ES-I3 (cell line): ENCODE data around the gene AHNAK.

Source experiments
- H3K36me3 ChIP-seq: 2 replicates; pipeline ENCODE4 v1.6.1; 2013; ENCODE audit warnings: mild to moderate bottlenecking, low read length, control low read depth, moderate library complexity; ENCODE audit not compliant: insufficient read depth
- H3K4me1 ChIP-seq: 2 replicates; pipeline ENCODE4 v1.6.1; 2013; ENCODE audit warnings: mild to moderate bottlenecking, control low read depth, low read length; ENCODE audit not compliant: insufficient read depth
- H3K9ac ChIP-seq: 2 replicates; pipeline ENCODE4 v1.6.1; 2013; ENCODE audit warnings: low read depth, mild to moderate bottlenecking, low read length, moderate library complexity
- H3K9me3 ChIP-seq: 2 replicates; pipeline ENCODE4 v1.6.1; 2013; ENCODE audit warnings: mild to moderate bottlenecking, low read length, moderate library complexity; ENCODE audit not compliant: control insufficient read depth, insufficient read depth

The AHNAK gene

DNA sequence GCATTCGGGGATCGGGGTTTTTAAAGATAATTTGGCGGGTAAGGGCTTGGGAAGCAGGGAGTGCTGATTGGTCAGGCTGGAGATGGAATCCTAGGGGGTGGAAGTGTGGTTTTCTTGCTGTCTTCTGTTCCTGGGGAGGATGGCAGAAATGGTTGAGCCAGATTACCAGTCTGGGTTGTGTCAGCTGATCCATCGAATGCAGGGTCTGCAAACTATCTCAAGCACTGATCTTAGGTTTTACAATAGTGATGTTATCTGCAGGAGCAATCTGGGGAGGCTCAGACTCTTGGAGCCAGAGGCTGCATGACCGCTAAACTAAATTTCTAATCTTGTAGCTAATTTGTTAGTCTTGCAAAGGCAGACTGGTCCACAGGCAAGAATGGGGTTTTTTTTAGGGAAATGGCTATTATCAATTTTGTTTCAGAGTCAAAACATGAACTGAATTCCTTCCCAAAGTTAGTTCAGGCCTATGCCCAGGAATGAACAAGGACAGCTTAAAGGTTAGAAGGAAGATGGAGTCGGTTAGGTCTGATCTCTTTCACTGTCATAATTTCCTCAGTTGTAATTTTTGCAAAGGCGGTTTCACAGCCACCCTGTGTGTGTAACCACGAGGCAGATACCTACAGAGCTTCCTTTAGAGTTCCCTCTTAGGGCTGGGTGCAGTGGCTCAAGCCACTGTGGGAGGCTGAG is 117.6 kb downstream of the AHNAK start:
- Histone ChIP-seq H3K9me3 (no peaks in the 10 kb centered on the region), H3K36me3 (no peaks in the 10 kb centered on the region), H3K4me1 (peaks cover 22% of the 10 kb centered on the region), H3K9ac (no peak overlapping the region)

- no peak overlapping the region for H3K9ac ChIP-seq
Observed at GRCh38 chr11:62427630-62428233, 118.9 kb downstream of the AHNAK start.

DNA sequence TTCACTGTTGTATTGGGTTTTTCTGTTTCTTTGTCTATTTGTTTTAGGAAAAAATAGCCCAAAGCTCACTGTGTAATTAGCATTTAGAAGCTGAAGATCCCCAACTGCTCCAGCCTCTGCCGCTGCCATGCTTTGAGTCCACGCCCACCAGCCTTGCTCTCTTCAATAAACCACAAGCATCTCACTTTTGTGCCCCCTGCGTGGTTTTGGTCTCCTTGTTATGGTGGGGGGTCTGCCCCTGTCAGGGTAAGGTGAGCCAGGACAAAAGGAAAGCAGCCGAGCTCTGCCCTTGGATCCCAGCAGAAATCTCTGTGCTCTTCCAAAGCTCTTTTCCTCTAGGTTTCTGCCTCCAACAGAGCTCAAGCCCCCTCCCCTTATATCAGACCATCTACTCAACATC is 123.6 kb downstream of the AHNAK start:
- peaks cover 10% of the 10 kb centered on the region for H3K4me1 ChIP-seq
- no peaks in the 10 kb centered on the region for H3K9me3 ChIP-seq
- no peak overlapping the region for H3K9ac ChIP-seq

More at GRCh38 chr11:62427630-62428233, 118.9 kb downstream of the AHNAK start:
- Histone ChIP-seq H3K4me1 (peaks cover 15% of the 10 kb centered on the region), H3K9me3 (no peaks in the 10 kb centered on the region), H3K36me3 (no peaks in the 10 kb centered on the region)

GRCh38 chr11:62421996-62422395 is 124.6 kb downstream of the AHNAK start:
- Histone ChIP-seq H3K4me1 (peaks cover 4% of the 10 kb centered on the region), H3K9ac (no peak overlapping the region), H3K36me3 (no peaks in the 10 kb centered on the region), H3K9me3 (no peaks in the 10 kb centered on the region)

More for the DNA sequence above, 123.6 kb downstream of the AHNAK start:
- H3K36me3 ChIP-seq = no peaks in the 10 kb centered on the region

DNA sequence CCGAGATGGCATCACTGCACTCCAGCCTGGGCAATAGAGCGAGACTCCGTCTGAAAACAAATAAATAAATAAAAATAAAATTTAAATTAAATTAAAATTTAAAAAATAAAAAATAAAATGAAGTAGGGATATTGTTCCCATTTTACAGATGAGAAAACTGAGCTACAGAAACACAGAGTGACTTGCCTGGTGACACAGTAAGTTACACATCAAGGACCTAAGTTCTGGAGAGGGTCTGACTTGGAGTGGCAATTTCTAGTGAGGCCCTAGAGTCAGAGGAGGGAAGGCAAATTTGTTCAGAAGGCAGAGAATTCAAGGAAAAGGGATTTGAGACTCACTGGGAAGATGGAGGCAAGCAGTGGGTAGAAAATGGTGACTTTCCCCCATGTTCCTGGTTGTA is 125.7 kb downstream of the AHNAK start:
- H3K9ac ChIP-seq = no peak overlapping the region
- no peaks in the 10 kb centered on the region for H3K36me3 ChIP-seq
- H3K4me1 ChIP-seq = 0 out of 2 replicates have a peak, but pooled peaks cover 3% of the 10 kb centered on the region
- H3K9me3 ChIP-seq = no peaks in the 10 kb centered on the region

DNA sequence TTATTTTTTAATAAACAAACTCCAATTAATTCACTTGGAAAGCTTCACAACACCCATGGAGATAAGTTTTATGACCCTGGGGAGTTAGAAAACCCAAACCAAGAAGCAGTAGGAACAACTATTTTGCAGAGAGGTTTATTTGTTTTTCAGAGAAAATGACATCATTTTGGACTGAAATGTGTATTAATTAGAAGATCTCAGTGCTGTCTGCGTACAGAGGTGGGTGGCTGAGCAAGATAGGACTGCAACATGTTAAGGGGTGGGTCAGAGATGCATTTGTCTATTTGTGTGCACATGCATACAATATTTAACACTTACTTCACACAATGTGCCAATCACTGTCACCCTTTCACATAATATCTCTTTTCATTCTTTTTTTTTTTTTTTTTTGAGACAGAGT is 126.7 kb downstream of the AHNAK start:
- Histone ChIP-seq H3K9ac (no peak overlapping the region), H3K4me1 (0 out of 2 replicates have a peak, but pooled peaks cover 3% of the 10 kb centered on the region), H3K9me3 (no peaks in the 10 kb centered on the region), H3K36me3 (no peaks in the 10 kb centered on the region)

DNA sequence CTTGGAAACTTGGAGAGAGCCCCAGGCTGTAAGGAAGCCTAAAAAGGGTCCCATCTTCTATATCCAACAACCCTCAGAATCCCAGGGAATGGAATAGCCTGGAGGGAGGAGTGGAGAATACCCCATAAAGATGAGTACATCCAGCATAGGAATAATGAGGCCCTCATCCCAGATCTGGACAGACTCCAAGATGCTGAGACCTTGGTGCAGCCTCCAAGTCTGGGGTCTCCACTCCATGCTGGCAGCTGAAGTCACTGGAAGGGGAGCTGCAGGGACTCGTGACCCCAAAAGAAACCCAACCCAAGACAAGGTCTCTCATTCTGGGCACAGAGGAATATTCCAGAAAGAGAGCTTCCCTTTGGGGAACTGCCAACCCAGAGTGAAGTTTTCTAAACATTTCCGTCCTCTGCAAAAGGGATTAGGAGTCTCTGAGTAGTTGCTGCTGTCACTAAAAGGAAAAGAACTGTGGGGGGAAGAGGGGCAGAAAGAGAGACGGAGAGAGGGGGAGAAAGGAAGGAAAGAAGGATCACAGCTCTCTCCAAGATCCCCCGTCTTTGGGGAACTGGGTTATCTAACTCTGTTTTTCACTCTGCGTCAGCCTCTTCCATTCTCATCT is 127.2 kb downstream of the AHNAK start:
- Histone ChIP-seq H3K4me1 (0 out of 2 replicates have a peak, but pooled peaks cover 3% of the 10 kb centered on the region), H3K9ac (no peak overlapping the region), H3K36me3 (no peaks in the 10 kb centered on the region), H3K9me3 (no peaks in the 10 kb centered on the region)

- no peak within 1 kb of the TSS for H3K9ac ChIP-seq
- no peaks in the 10 kb centered on the region for H3K36me3 ChIP-seq
- H3K4me1 ChIP-seq = 0 out of 2 replicates have a peak, but pooled peaks cover 3% of the 10 kb centered on the region
- H3K9me3 ChIP-seq = no peaks in the 10 kb centered on the region
Observed at GRCh38 chr11:62418733-62419132, 127.9 kb downstream of the AHNAK start, which contains the start of gene SCGB1A1. SCGB1A1 (plus strand) TSS chr11:62419033; CDS start chr11:62419096, 63 bp downstream.

DNA sequence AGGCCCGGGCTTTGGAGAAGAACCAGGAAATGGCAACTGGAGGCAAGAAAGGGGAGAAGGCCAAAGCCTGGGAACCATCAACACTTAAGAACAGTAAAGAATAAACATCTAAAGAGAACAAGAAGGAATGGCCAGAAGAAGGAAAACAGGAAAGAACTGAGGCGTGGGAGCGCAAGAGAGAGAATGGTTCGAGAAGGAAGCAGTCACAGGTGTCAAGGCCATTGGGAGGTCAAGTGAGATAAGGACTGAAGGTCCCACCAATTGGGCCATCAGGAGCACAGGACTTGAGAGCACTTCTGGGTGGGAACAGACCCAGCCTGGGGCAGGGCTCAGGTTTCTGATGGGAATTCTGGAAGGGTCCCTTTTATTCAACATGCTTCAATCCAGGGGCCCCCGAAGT is 128.5 kb downstream of the AHNAK start:
- 0 out of 2 replicates have a peak, but pooled peaks cover 3% of the 10 kb centered on the region for H3K4me1 ChIP-seq
- H3K9me3 ChIP-seq = no peaks in the 10 kb centered on the region
- no peak overlapping the region for H3K9ac ChIP-seq
- no peaks in the 10 kb centered on the region for H3K36me3 ChIP-seq

DNA sequence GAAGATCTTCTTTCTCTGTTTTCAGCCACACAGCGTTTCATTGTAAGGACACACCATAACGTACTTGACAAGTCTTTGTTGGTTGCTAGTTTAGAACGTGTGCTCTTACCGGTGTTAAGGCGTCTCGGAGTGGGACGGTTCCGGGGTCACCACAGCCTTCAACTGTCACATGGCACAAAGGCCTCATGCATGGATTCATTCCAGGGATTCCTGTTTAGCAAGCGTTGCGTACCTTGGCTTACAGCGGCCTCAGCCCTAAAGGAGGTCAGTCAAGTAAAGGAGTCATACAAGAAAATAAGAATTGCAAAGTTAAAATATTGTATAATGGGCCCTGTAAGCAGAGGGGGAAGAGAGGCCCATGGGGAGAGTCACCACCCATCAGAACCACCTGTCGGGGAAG is 130.0 kb downstream of the AHNAK start:
- H3K9me3 ChIP-seq = no peaks in the 10 kb centered on the region
- H3K4me1 ChIP-seq = 0 out of 2 replicates have a peak, but pooled peaks cover 3% of the 10 kb centered on the region
- H3K9ac ChIP-seq = no peak overlapping the region
- no peaks in the 10 kb centered on the region for H3K36me3 ChIP-seq

GRCh38 chr11:62413060-62413696 is 133.4 kb downstream of the AHNAK start:
- H3K9me3 ChIP-seq = no peaks in the 10 kb centered on the region
- no peaks in the 10 kb centered on the region for H3K36me3 ChIP-seq
- no peak overlapping the region for H3K9ac ChIP-seq
- 0 out of 2 replicates have a peak, but pooled peaks cover 3% of the 10 kb centered on the region for H3K4me1 ChIP-seq

DNA sequence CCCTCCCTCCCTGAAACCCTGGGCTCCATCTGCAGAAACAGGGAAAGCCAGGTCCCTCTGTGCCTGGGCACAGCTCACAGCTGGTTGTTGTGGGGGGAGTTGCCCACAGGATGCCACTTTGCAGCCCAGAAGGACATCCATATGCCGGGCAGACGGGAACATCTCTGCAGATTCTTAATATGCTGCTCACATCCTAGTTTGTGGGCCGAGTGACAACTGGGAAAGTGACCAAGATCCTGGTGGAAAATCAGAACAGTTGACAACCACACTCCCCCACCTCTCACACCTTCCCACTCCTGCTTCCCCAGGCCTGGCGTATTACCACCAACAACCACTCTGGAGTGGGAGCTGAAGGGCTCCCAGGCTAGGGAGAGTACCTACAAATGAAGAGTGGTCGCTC is 135.1 kb downstream of the AHNAK start:
- Histone ChIP-seq H3K9ac (no peak overlapping the region), H3K9me3 (no peaks in the 10 kb centered on the region), H3K4me1 (0 out of 2 replicates have a peak, but pooled peaks cover 1% of the 10 kb centered on the region), H3K36me3 (no peaks in the 10 kb centered on the region)

- H3K9ac ChIP-seq = no peak overlapping the region
- H3K36me3 ChIP-seq = no peaks in the 10 kb centered on the region
- no peaks in the 10 kb centered on the region for H3K9me3 ChIP-seq
- no peaks in the 10 kb centered on the region for H3K4me1 ChIP-seq
Observed at GRCh38 chr11:62410972-62411371, 135.6 kb downstream of the AHNAK start.

GRCh38 chr11:62409831-62410230 is 136.8 kb downstream of the AHNAK start:
- Histone ChIP-seq H3K9me3 (no peaks in the 10 kb centered on the region), H3K4me1 (no peaks in the 10 kb centered on the region), H3K36me3 (no peaks in the 10 kb centered on the region), H3K9ac (no peak overlapping the region)
